GM12878 (cell line): ENCODE data around the gene GPSM1. TPM values are rescaled to one million over a fixed set of nuclear protein-coding genes. Genes with fewer than 3 reads are reported as not detected.

ENCODE experiments used
- ATAC-seq: fragments of 200-7000 bp; cut with Tn5 transposase; 3 replicates; pipeline ENCODE4 v1.9.1; 2020; ENCODE audit warnings: mild to moderate bottlenecking, moderate library complexity
- BruUV-seq: library from RNA; stranded (reverse); fragments of 400-500 nt; replicated peaks from 2 replicates; lab custom pipeline; 2021; lab: Mats Ljungman, UMichigan
- CTCF ChIA-PET: fragments of 300-600 bp; sonication (Branson Sonifier 250); formaldehyde crosslinking; extraction: SDS; loops from one replicate; lab custom pipeline; 2021; ENCODE audit warnings: inconsistent platforms; lab: Yijun Ruan, JAX
- POLR2A ChIA-PET: fragments of 350-600 bp; formaldehyde crosslinking; extraction: SDS; loops from one replicate; lab custom pipeline; 2021; ENCODE audit warnings: inconsistent platforms; lab: Charles Lee
- RAD21 ChIA-PET: fragments of 300-600 bp; sonication (Branson Sonifier 250); formaldehyde crosslinking; loops from one replicate; lab custom pipeline; 2023; ENCODE audit warnings: antibody characterized with exemption; ENCODE audit not compliant: unreplicated experiment; lab: Charles Lee
- SMC1A ChIA-PET: fragments of 300-600 bp; sonication (Branson Sonifier 250); formaldehyde crosslinking; loops from one replicate; lab custom pipeline; 2023; ENCODE audit not compliant: unreplicated experiment, uncharacterized antibody; lab: Charles Lee
- DNase-seq: peaks from one replicate; pipeline ENCODE4 v3.0.0-alpha.2; 2011; ENCODE audit warnings: low read depth, low spot score
- FAIRE-seq: peaks from 3 replicates; lab custom pipeline; 2011; peaks lifted over from hg19 to GRCh38; lab: Jason Lieb, UNC
- H2AFZ ChIP-seq: 2 replicates; pipeline ENCODE4 v1.6.0; 2011; ENCODE audit warnings: low read depth, low read length, control low read depth; ENCODE audit not compliant: control insufficient read depth
- H3K27ac ChIP-seq: 2 replicates; pipeline ENCODE4 v1.5.1; 2011; ENCODE audit warnings: control low read depth; ENCODE audit not compliant: control insufficient read depth, insufficient read depth
- H3K27me3 ChIP-seq, 2 experiments: replicated peaks in 1 of 2; 2 replicates each; pipeline versions ENCODE4 v1.6.0 to v1.6.1; 2011; ENCODE audit warnings: low read length in 1 of 2; ENCODE audit not compliant: control insufficient read depth in 2 of 2, insufficient read depth in 2 of 2
- H3K36me3 ChIP-seq, 2 experiments: 2 replicates each; pipeline ENCODE4 v1.5.1; 2011; ENCODE audit warnings: low read length in 1 of 2; ENCODE audit not compliant: control insufficient read depth in 2 of 2, insufficient read depth in 2 of 2
- H3K4me1 ChIP-seq: 2 replicates; pipeline ENCODE4 v1.6.1; 2011; ENCODE audit warnings: mild to moderate bottlenecking, low read length, moderate library complexity, mixed read lengths; ENCODE audit not compliant: control insufficient read depth, insufficient read depth
- H3K4me2 ChIP-seq: 2 replicates; pipeline ENCODE4 v1.6.0; 2011; ENCODE audit warnings: control low read depth; ENCODE audit not compliant: control insufficient read depth, insufficient read depth
- H3K4me3 ChIP-seq: fragments of 200-600 bp; sonication (generic); 2 replicates; pipeline ENCODE4 v1.5.1; 2016
- H3K79me2 ChIP-seq: 2 replicates; pipeline ENCODE4 v1.6.0; 2011; ENCODE audit warnings: low read length; ENCODE audit not compliant: control insufficient read depth, insufficient read depth
- H3K9ac ChIP-seq: 2 replicates; pipeline ENCODE4 v1.8.0; 2011; ENCODE audit warnings: low read length, control low read depth, mixed read lengths; ENCODE audit not compliant: control insufficient read depth, insufficient read depth
- H3K9me3 ChIP-seq: replicated peaks from 3 replicates; pipeline ENCODE4 v1.5.1; 2011; ENCODE audit warnings: mild to moderate bottlenecking, low read length; ENCODE audit not compliant: control insufficient read depth, insufficient read depth
- H4K20me1 ChIP-seq: 2 replicates; pipeline ENCODE4 v1.6.0; 2011; ENCODE audit not compliant: control insufficient read depth, insufficient read depth
- BMI1 ChIP-seq: fragments of 450-650 bp; IDR thresholded peaks from 2 replicates; pipeline ENCODE4 v1.6.1; 2016; ENCODE audit warnings: mild to moderate bottlenecking, moderate library complexity, borderline replicate concordance
- CEBPB ChIP-seq, 2 experiments: fragments of 150-350 bp in 1 of 2; IDR thresholded peaks; 2 replicates each; pipeline ENCODE4 v1.6.1; 2012 to 2014; ENCODE audit warnings: low read depth in 2 of 2, low read length in 2 of 2, borderline replicate concordance in 1 of 2, inconsistent platforms in 1 of 2
- GATAD2B ChIP-seq: fragments of 450-650 bp; conservative IDR thresholded peaks from 2 replicates; pipeline ENCODE4 v1.6.1; 2017; ENCODE audit warnings: low read depth, mild to moderate bottlenecking, moderate library complexity
- NRF1 ChIP-seq: conservative IDR thresholded peaks from 2 replicates; pipeline ENCODE4 v1.6.1; 2011; ENCODE audit warnings: mild to moderate bottlenecking, low read depth, low read length, improper control_type of control experiment
- PAX8 ChIP-seq: fragments of 450-650 bp; IDR thresholded peaks from 2 replicates; pipeline ENCODE4 v1.6.1; 2017; ENCODE audit warnings: mild to moderate bottlenecking, moderate library complexity
- SREBF2 ChIP-seq: IDR thresholded peaks from 2 replicates; pipeline ENCODE4 v1.6.1; 2012; ENCODE audit warnings: mild to moderate bottlenecking, low read length
- YBX1 ChIP-seq: fragments of 450-650 bp; IDR thresholded peaks from 2 replicates; pipeline ENCODE4 v1.6.1; 2016; ENCODE audit warnings: antibody characterized with exemption
- ZNF274 ChIP-seq: IDR thresholded peaks from one replicate; pipeline ENCODE4 v1.8.0; 2011; ENCODE audit not compliant: insufficient read length, insufficient read depth
- WGBS: methylation state at CpG from one replicate; pipeline ENCODE4 v1.1.6; 2016; ENCODE audit warnings: low lambda C conversion rate; ENCODE audit not compliant: insufficient replicate concordance, insufficient coverage; ENCODE audit errors: missing lambda C conversion rate; 5-methylcytosine and 5-hydroxymethylcytosine counted together
- in situ Hi-C: fragments of 300-500 bp; cut with MboI; formaldehyde crosslinking; loops from 9 replicates; pipeline ENCODE4 v1.14.3; 2018; ENCODE audit warnings: mixed read lengths
- intact Hi-C: fragments of 100-400 bp; cut with micrococcal nuclease; formaldehyde crosslinking; loops from one replicate; pipeline ENCODE4 v1.14.2; 2022; ENCODE audit not compliant: unreplicated experiment
- polyA plus RNA-seq, 11 experiments: library from polyadenylated mRNA; depleted of rRNA in 4 of 11; unstranded in 6 of 11; stranded (reverse) in 5 of 11; fragments of >200 nt; fragmentation: Nextera tagmentation in 4 of 11; fragmentation: Illumina TruSeq in 1 of 11; extraction: Ambion mirVana in 4 of 11; extraction: Trizol in 1 of 11; gene quantifications; 1 replicate in 1 of 11; 2 replicates in 10 of 11; pipeline versions ENCODE4 v1.2.1 to v1.2.3, GENCODE V29; 2011 to 2016; ENCODE audit warnings: inconsistent platforms in 2 of 11, missing spikeins in 2 of 11, low read depth in 1 of 11
- total RNA-seq, 4 experiments: library from RNA; depleted of rRNA in 3 of 4; stranded (reverse); fragments of >200 nt in 3 of 4; fragmentation: Illumina TruSeq in 1 of 4; extraction: Trizol in 1 of 4; gene quantifications; 2 replicates each; pipeline versions ENCODE4 v1.2.1 to v1.2.3, GENCODE V29; 2013 to 2021
- TF ChIP-seq, protein P1 (sequence below): fragments of 450-650 bp; formaldehyde crosslinking; IDR thresholded peaks from 2 replicates; pipeline ENCODE4 v1.5.0; 2022; ENCODE audit warnings: mild to moderate bottlenecking, missing genetic modification characterization
- TF ChIP-seq, protein P2 (sequence below): fragments of 450-650 bp; IDR thresholded peaks from 2 replicates; pipeline ENCODE4 v1.6.1; 2017; ENCODE audit warnings: low read depth, mild to moderate bottlenecking, moderate library complexity
- TF ChIP-seq, protein P3 (sequence below): fragments of 450-650 bp; IDR thresholded peaks from 2 replicates; pipeline ENCODE4 v1.6.1; 2017; ENCODE audit warnings: mild to moderate bottlenecking, low read depth, inconsistent platforms; ENCODE audit not compliant: poor library complexity, severe bottlenecking

GPSM1 gene
- total and polyA plus RNA-seq, 10 of the 15 experiments (the other 5 are each of a cell fraction or from before 2014, with no cell fraction given): 0.04 to 0.10 (median 0.10) TPM; not detected in 7

DNA sequence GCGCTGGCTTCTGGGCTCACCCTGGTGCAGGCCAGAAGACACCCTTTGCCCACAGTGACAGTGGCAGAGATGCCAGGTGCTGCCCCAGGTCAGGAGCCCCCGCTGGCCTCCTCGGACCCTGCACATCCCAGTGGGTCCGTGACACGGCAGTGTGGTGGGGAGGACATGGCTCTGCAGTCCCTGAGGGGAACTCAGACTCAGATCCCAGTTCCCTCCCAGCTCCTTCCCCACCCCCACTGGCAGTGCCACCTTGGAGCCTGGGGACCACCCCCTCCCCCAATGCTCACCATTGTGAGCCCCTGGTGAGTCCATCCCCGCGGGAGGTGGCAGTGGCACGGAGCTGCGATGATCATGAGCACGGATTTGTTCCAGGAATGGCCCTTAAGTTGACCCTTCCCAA is 22.9 kb upstream of the GPSM1 start:
- BruUV-seq: no TSS peak
- POLR2A ChIA-PET: no interaction called here
- TF ChIP-seq ZNF274 (no peak), PAX8 (no peak), SREBF2 (no peak), GATAD2B (no peak)
- TF ChIP-seq, protein P1, sequence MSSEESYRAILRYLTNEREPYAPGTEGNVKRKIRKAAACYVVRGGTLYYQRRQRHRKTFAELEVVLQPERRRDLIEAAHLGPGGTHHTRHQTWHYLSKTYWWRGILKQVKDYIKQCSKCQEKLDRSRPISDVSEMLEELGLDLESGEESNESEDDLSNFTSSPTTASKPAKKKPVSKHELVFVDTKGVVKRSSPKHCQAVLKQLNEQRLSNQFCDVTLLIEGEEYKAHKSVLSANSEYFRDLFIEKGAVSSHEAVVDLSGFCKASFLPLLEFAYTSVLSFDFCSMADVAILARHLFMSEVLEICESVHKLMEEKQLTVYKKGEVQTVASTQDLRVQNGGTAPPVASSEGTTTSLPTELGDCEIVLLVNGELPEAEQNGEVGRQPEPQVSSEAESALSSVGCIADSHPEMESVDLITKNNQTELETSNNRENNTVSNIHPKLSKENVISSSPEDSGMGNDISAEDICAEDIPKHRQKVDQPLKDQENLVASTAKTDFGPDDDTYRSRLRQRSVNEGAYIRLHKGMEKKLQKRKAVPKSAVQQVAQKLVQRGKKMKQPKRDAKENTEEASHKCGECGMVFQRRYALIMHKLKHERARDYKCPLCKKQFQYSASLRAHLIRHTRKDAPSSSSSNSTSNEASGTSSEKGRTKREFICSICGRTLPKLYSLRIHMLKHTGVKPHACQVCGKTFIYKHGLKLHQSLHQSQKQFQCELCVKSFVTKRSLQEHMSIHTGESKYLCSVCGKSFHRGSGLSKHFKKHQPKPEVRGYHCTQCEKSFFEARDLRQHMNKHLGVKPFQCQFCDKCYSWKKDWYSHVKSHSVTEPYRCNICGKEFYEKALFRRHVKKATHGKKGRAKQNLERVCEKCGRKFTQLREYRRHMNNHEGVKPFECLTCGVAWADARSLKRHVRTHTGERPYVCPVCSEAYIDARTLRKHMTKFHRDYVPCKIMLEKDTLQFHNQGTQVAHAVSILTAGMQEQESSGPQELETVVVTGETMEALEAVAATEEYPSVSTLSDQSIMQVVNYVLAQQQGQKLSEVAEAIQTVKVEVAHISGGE (CRISPR knock-in tag): no peak
- TF ChIP-seq, all 136 proteins: peak for 0
- Histone ChIP-seq H3K27ac (no peak overlapping the region), H3K9me3 (no peaks in the 10 kb centered on the region), H3K36me3 (no peaks in the 10 kb centered on the region), H3K4me2 (no peak overlapping the region), H3K27me3 (no peaks in the 10 kb centered on the region), H2AFZ (no peak overlapping the region), H3K4me3 (no peak overlapping the region), H3K9ac (no peak overlapping the region), H4K20me1 (no peaks in the 10 kb centered on the region), H3K4me1 (peaks cover 3% of the 10 kb centered on the region; the same call in 1 of the 2 replicates), H3K79me2 (no peaks in the 10 kb centered on the region)
- ChIA-PET CTCF (no interaction called here), SMC1A (no interaction called here), RAD21 (no interaction called here)
- WGBS: 77% methylated on average over 10 of the region's 10 CpGs
- in situ Hi-C loops: no loop called here
- DNase-seq: no peak
- no peak for ATAC-seq
- intact Hi-C loops: no loop called here
- no peak for FAIRE-seq

DNA sequence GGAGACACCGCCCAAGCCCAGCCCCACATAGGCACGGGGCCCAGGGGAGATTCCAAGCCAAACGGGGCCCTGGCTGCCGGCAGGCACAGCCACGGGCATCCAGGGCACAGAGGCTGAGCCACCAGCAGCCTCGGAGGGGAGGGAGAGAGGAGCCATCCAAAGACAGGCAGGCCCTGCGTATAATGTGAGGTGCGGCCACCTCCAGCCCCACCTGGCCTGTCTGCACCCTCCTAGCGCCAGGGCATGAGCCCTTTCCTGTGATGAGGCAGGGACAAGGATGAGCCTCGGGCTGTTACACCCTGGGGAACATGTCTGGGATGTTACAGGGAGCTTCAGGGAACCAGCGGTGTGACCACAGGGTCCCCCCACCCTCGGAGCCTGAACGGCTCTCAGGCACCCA is 22.4 kb upstream of the GPSM1 start:
- ChIA-PET SMC1A (no interaction called here), POLR2A (no interaction called here), RAD21 (no interaction called here), CTCF (no interaction called here)
- WGBS: 26% methylated on average over 13 of the region's 13 CpGs
- FAIRE-seq (no peak), DNase-seq (no peak), ATAC-seq (no peak)
- no peak overlapping the region for H3K27ac ChIP-seq
- no TSS peak for BruUV-seq
- H3K4me1 ChIP-seq: peaks cover 3% of the 10 kb centered on the region
- H3K9ac ChIP-seq: no peak overlapping the region
- H3K9me3 ChIP-seq: no peaks in the 10 kb centered on the region
- H2AFZ ChIP-seq: no peak overlapping the region
- H3K79me2 ChIP-seq: no peaks in the 10 kb centered on the region
- no peak overlapping the region for H3K4me3 ChIP-seq
- intact Hi-C loops: no loop called here
- no peak overlapping the region for H3K4me2 ChIP-seq
- in situ Hi-C loops: no loop called here
- no peaks in the 10 kb centered on the region for H3K27me3 ChIP-seq
- no peaks in the 10 kb centered on the region for H4K20me1 ChIP-seq
- H3K36me3 ChIP-seq: no peaks in the 10 kb centered on the region
- TF ChIP-seq, protein P2, sequence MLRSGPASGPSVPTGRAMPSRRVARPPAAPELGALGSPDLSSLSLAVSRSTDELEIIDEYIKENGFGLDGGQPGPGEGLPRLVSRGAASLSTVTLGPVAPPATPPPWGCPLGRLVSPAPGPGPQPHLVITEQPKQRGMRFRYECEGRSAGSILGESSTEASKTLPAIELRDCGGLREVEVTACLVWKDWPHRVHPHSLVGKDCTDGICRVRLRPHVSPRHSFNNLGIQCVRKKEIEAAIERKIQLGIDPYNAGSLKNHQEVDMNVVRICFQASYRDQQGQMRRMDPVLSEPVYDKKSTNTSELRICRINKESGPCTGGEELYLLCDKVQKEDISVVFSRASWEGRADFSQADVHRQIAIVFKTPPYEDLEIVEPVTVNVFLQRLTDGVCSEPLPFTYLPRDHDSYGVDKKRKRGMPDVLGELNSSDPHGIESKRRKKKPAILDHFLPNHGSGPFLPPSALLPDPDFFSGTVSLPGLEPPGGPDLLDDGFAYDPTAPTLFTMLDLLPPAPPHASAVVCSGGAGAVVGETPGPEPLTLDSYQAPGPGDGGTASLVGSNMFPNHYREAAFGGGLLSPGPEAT: no peak
- TF ChIP-seq NRF1 (no peak), YBX1 (no peak), CEBPB (IDR thresholded peaks at IDR 0.05; ENCODE audit: borderline replicate concordance in 1 of 2, low read depth in 2 of 2, low read length in 2 of 2) (no peak), BMI1 (no peak), SREBF2 (no peak)
- TF ChIP-seq, protein P3, sequence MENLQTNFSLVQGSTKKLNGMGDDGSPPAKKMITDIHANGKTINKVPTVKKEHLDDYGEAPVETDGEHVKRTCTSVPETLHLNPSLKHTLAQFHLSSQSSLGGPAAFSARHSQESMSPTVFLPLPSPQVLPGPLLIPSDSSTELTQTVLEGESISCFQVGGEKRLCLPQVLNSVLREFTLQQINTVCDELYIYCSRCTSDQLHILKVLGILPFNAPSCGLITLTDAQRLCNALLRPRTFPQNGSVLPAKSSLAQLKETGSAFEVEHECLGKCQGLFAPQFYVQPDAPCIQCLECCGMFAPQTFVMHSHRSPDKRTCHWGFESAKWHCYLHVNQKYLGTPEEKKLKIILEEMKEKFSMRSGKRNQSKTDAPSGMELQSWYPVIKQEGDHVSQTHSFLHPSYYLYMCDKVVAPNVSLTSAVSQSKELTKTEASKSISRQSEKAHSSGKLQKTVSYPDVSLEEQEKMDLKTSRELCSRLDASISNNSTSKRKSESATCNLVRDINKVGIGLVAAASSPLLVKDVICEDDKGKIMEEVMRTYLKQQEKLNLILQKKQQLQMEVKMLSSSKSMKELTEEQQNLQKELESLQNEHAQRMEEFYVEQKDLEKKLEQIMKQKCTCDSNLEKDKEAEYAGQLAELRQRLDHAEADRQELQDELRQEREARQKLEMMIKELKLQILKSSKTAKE: no peak
